CD4-positive, alpha-beta T cell treated with Interferon gamma for 1 hour (primary cell): ENCODE measurements around the gene CCDC172.
"Not testable (repeated sequence)": the region's sequence is repeated elsewhere in the genome, so short reads cannot be mapped to it uniquely, and the experiment has no call there.

Experiments used
- DNase-seq: peaks from one replicate; pipeline ENCODE4 v3.0.0-alpha.2; 2020

CCDC172 gene

GRCh38 chr10:116352125-116352524 lies 27.9 kb downstream of the CCDC172 start:
- DNase-seq, result no peak

- no peak for DNase-seq
Measured at GRCh38 chr10:116353817-116354216, 29.6 kb downstream of the CCDC172 start.

GRCh38 chr10:116355341-116355740 lies 31.1 kb downstream of the CCDC172 start:
- no peak for DNase-seq

- no peak for DNase-seq
Measured at GRCh38 chr10:116356833-116357232, 32.6 kb downstream of the CCDC172 start.

- no peak for DNase-seq
Measured at GRCh38 chr10:116364868-116365267, 40.6 kb downstream of the CCDC172 start.

- no peak for DNase-seq
Measured at GRCh38 chr10:116371737-116372136, 47.5 kb downstream of the CCDC172 start.

- DNase-seq, result no peak
Measured at GRCh38 chr10:116382290-116382689, 58.0 kb downstream of the CCDC172 start.

GRCh38 chr10:116385311-116385710 lies 61.1 kb downstream of the CCDC172 start:
- DNase-seq, result no peak

GRCh38 chr10:116385994-116386809 lies 62.0 kb downstream of the CCDC172 start:
- no peak for DNase-seq

- DNase-seq, result not testable (repeated sequence)
Measured at GRCh38 chr10:116393246-116393831, 69.1 kb downstream of the CCDC172 start.

- DNase-seq, result no peak
Measured at GRCh38 chr10:116395223-116395985, 71.2 kb downstream of the CCDC172 start.

GRCh38 chr10:116398224-116398623 lies 74.0 kb downstream of the CCDC172 start:
- DNase-seq, result no peak

GRCh38 chr10:116402858-116403257 lies 78.6 kb downstream of the CCDC172 start:
- DNase-seq, result no peak

GRCh38 chr10:116403740-116404250 lies 79.5 kb downstream of the CCDC172 start:
- no peak for DNase-seq

GRCh38 chr10:116408719-116409118 lies 84.5 kb downstream of the CCDC172 start:
- no peak for DNase-seq

- DNase-seq, result no peak
Measured at GRCh38 chr10:116410351-116410750, 86.1 kb downstream of the CCDC172 start.

GRCh38 chr10:116417821-116418220 lies 93.6 kb downstream of the CCDC172 start:
- DNase-seq, result no peak

- DNase-seq, result no peak
Measured at GRCh38 chr10:116418389-116418788, 94.1 kb downstream of the CCDC172 start.

- DNase-seq, result no peak
Measured at GRCh38 chr10:116421815-116422214, 97.6 kb downstream of the CCDC172 start.

GRCh38 chr10:116427671-116428070 lies 103.4 kb downstream of the CCDC172 start, which contains the start of gene PNLIPRP3:
PNLIPRP3 (plus strand) TSS chr10:116427847; CDS start chr10:116428013, 166 bp downstream.
- DNase-seq, result no peak

GRCh38 chr10:116429288-116429977 lies 105.2 kb downstream of the CCDC172 start:
- DNase-seq, result no peak
